ENCODE results near the gene TSSK2.

DNA sequence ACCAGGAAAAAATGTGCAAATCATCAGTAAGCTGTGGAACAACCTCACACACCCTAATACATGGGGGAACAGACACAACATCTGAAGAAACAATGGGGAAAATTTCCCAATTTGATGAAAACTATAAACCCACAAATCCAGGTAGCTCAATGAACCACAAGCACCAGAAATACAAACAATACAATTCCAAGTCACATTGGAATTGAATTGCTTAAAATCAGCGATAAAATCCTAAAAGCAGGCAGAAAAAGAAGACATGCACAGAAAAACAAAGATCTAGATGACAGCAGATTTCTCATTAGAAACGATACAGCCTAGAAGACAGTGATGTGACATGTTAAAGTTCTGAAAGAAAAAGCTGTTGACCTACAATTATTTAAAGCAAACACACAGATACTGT is 40.9 kb upstream of the TSSK2 start:
- TF ChIP-seq REST (IDR thresholded peaks at IDR 0.05; ENCODE audit: insufficient read depth in 1 of 2, low read depth in 2 of 2, low read length in 2 of 2) (no peak), POLR2AphosphoS5 (IDR thresholded peaks at IDR 0.05; ENCODE audit: low read depth, low read length) (no peak), SIN3A (IDR thresholded peaks at IDR 0.05; ENCODE audit: borderline replicate concordance, insufficient read depth, low read length) (no peak)
